DOHH2 (cell line): ENCODE results near the gene SDHAF2.

Experiments
- H3F3A ChIP-seq: fragments of 200-600 bp; sonication (generic), shearing (Covaris generic); 2 replicates; pipeline ENCODE4 v1.6.0; 2016; ENCODE audit warnings: antibody characterized with exemption, mild to moderate bottlenecking; ENCODE audit not compliant: control insufficient read depth, insufficient read depth
- H3K27ac ChIP-seq: fragments of 200-600 bp; sonication (generic); 2 replicates; pipeline ENCODE4 v1.5.1; 2014; ENCODE audit warnings: low read depth, mild to moderate bottlenecking, low read length, moderate library complexity
- H3K27me3 ChIP-seq: fragments of 200-600 bp; sonication (generic); 2 replicates; pipeline ENCODE4 v1.6.1; 2014; ENCODE audit warnings: mild to moderate bottlenecking, low read length, mixed read lengths; ENCODE audit not compliant: control insufficient read depth
- H3K36me3 ChIP-seq: fragments of 200-600 bp; sonication (generic); 2 replicates; pipeline ENCODE4 v1.6.1; 2014; ENCODE audit warnings: mild to moderate bottlenecking, low read length, moderate library complexity, mixed read lengths; ENCODE audit not compliant: control insufficient read depth
- H3K4me1 ChIP-seq: fragments of 200-600 bp; sonication (generic); 2 replicates; pipeline ENCODE4 v1.6.1; 2014; ENCODE audit warnings: mild to moderate bottlenecking, low read length, mixed read lengths; ENCODE audit not compliant: control insufficient read depth
- H3K4me2 ChIP-seq: fragments of 200-600 bp; sonication (generic); 2 replicates; pipeline ENCODE4 v1.6.0; 2014; ENCODE audit warnings: mild to moderate bottlenecking, low read length, moderate library complexity
- H3K4me3 ChIP-seq: fragments of 200-600 bp; sonication (generic); 2 replicates; pipeline ENCODE4 v1.5.1; 2014; ENCODE audit warnings: mild to moderate bottlenecking, low read length, mixed read lengths
- H3K79me2 ChIP-seq: fragments of 200-600 bp; sonication (generic); 2 replicates; pipeline ENCODE4 v1.6.1; 2014; ENCODE audit warnings: mild to moderate bottlenecking, low read length, mixed read lengths; ENCODE audit not compliant: control insufficient read depth
- H3K9me2 ChIP-seq: fragments of 200-600 bp; sonication (generic); replicated peaks from 2 replicates; pipeline ENCODE4 v1.6.1; 2014; ENCODE audit warnings: mild to moderate bottlenecking, low read length, mixed read lengths; ENCODE audit not compliant: control insufficient read depth
- H3K9me3 ChIP-seq: fragments of 200-600 bp; sonication (generic); 2 replicates; pipeline ENCODE4 v1.6.1; 2014; ENCODE audit warnings: antibody characterized with exemption, low read length, mixed read lengths; ENCODE audit not compliant: control insufficient read depth, insufficient read depth
- H4K20me1 ChIP-seq: fragments of 200-600 bp; sonication (generic); 2 replicates; pipeline ENCODE4 v1.6.0; 2014; ENCODE audit warnings: low read depth, mild to moderate bottlenecking, antibody characterized with exemption, low read length, moderate library complexity; ENCODE audit not compliant: control insufficient read depth, insufficient read depth
- CTCF ChIP-seq: fragments of 200-600 bp; sonication (generic); IDR thresholded peaks from one replicate; pipeline ENCODE4 v1.5.1; 2014; ENCODE audit warnings: antibody characterized with exemption, mild to moderate bottlenecking, low read depth, low read length; ENCODE audit not compliant: poor library complexity, severe bottlenecking
- EZH2phosphoT487 ChIP-seq: fragments of 200-600 bp; sonication (generic); IDR thresholded peaks from 2 replicates; pipeline ENCODE4 v1.6.1; 2017; ENCODE audit warnings: borderline replicate concordance, mild to moderate bottlenecking, antibody characterized with exemption, low read length, moderate library complexity, mixed read lengths

Gene SDHAF2

GRCh38 chr11:61404641-61405040 is 25.3 kb upstream of the SDHAF2 start:
- no peaks in the 10 kb centered on the region for H3K27me3 ChIP-seq
- H3K79me2 ChIP-seq = no peaks in the 10 kb centered on the region
- no peak overlapping the region for H3K27ac ChIP-seq
- peaks cover 85% of the 10 kb centered on the region for H3K36me3 ChIP-seq
- no peak overlapping the region for H3K4me2 ChIP-seq
- H3F3A ChIP-seq = peaks cover 38% of the 10 kb centered on the region
- 0 out of 2 replicates have a peak, but pooled peaks cover 4% of the 10 kb centered on the region for H4K20me1 ChIP-seq
- TF ChIP-seq EZH2phosphoT487 (no peak), CTCF (no peak)
- no peaks in the 10 kb centered on the region for H3K4me1 ChIP-seq
- no peak overlapping the region for H3K4me3 ChIP-seq
- H3K9me3 ChIP-seq = no peaks in the 10 kb centered on the region
- no peaks in the 10 kb centered on the region for H3K9me2 ChIP-seq

GRCh38 chr11:61406067-61406466 is 23.9 kb upstream of the SDHAF2 start:
- Histone ChIP-seq H3K36me3 (peaks cover 95% of the 10 kb centered on the region), H3K27ac (no peak overlapping the region), H3K4me3 (no peak overlapping the region), H3K9me2 (no peaks in the 10 kb centered on the region), H3K4me1 (no peaks in the 10 kb centered on the region), H3K4me2 (no peak overlapping the region), H3K79me2 (no peaks in the 10 kb centered on the region), H4K20me1 (0 out of 2 replicates have a peak, but pooled peaks cover 4% of the 10 kb centered on the region), H3K9me3 (no peaks in the 10 kb centered on the region), H3K27me3 (no peaks in the 10 kb centered on the region), H3F3A (peaks cover 25% of the 10 kb centered on the region)
- TF ChIP-seq CTCF (no peak), EZH2phosphoT487 (no peak)

- H3K4me1 ChIP-seq = no peaks in the 10 kb centered on the region
- no peak overlapping the region for H3K4me2 ChIP-seq
- H3K4me3 ChIP-seq = no peak overlapping the region
- H3K79me2 ChIP-seq = 0 out of 2 replicates have a peak, but pooled peaks cover 3% of the 10 kb centered on the region
- TF ChIP-seq CTCF = no peak
- TF ChIP-seq EZH2phosphoT487 = no peak
- peaks cover 96% of the 10 kb centered on the region for H3K36me3 ChIP-seq
- no peaks in the 10 kb centered on the region for H3K27me3 ChIP-seq
- no peak overlapping the region for H3K27ac ChIP-seq
- no peaks in the 10 kb centered on the region for H3K9me3 ChIP-seq
- H3K9me2 ChIP-seq = no peaks in the 10 kb centered on the region
- 0 out of 2 replicates have a peak, but pooled peaks cover 4% of the 10 kb centered on the region for H4K20me1 ChIP-seq
- peaks cover 18% of the 10 kb centered on the region for H3F3A ChIP-seq
Measured at GRCh38 chr11:61406991-61407728, 22.8 kb upstream of the SDHAF2 start.
